ENCODE results near the gene VPS11. TPM values are rescaled to one million over a fixed set of nuclear protein-coding genes. Genes with fewer than 3 reads are reported as not detected.
A peak's percentile ranks its signal among the peaks of the same experiment; 100 is the strongest.

The VPS11 gene
- total RNA-seq, 2 donors from 2014 or later = 17.6 to 50.1 TPM

- Histone ChIP-seq H3K36me3 (replicated peaks in 1 of 2; ENCODE audit: insufficient read depth in 1 of 2, low read depth in 2 of 2) (peaks cover 0 to 10% of the 10 kb centered on the region in 2 donors), H3K4me3 (no peak overlapping the region), H3K9me3 (no peaks in the 10 kb centered on the region), H3K27me3 (no peaks in the 10 kb centered on the region), H3K4me1 (peaks cover 7% of the 10 kb centered on the region), H3K27ac (peak overlapping the region in 2 of 4 donors; percentile 7 to 56)
- WGBS, 2 donors = 63 to 72% methylated on average over 23 to 24 of the region's 24 CpGs
- TF ChIP-seq, protein P1, sequence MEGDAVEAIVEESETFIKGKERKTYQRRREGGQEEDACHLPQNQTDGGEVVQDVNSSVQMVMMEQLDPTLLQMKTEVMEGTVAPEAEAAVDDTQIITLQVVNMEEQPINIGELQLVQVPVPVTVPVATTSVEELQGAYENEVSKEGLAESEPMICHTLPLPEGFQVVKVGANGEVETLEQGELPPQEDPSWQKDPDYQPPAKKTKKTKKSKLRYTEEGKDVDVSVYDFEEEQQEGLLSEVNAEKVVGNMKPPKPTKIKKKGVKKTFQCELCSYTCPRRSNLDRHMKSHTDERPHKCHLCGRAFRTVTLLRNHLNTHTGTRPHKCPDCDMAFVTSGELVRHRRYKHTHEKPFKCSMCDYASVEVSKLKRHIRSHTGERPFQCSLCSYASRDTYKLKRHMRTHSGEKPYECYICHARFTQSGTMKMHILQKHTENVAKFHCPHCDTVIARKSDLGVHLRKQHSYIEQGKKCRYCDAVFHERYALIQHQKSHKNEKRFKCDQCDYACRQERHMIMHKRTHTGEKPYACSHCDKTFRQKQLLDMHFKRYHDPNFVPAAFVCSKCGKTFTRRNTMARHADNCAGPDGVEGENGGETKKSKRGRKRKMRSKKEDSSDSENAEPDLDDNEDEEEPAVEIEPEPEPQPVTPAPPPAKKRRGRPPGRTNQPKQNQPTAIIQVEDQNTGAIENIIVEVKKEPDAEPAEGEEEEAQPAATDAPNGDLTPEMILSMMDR (IDR thresholded peaks at IDR 0.05) = no peak
- TF ChIP-seq POLR2A (IDR thresholded peaks at IDR 0.05) = no peak
- intact Hi-C loops (cut with DNase I) = no loop called here
- DNase-seq = peak in 1 of 4 donors; percentile 58
- ATAC-seq = no peak
These were observed 48.0 kb downstream of the VPS11 start for GRCh38 chr11:119115484-119116234.

GRCh38 chr11:119116235-119116594 lies 48.6 kb downstream of the VPS11 start:
- peaks cover 0 to 6% of the 10 kb centered on the region in 2 donors for H3K36me3 ChIP-seq (replicated peaks in 1 of 2; ENCODE audit: insufficient read depth in 1 of 2, low read depth in 2 of 2)
- 83 to 84% methylated on average over 6 to 10 of the region's 10 CpGs for WGBS, 2 donors
- H3K27ac ChIP-seq = peak overlapping the region in 2 of 4 donors; percentile 7 to 56

GRCh38 chr11:119116601-119117000 lies 49.0 kb downstream of the VPS11 start:
- Histone ChIP-seq H3K9me3 (no peaks in the 10 kb centered on the region), H3K27me3 (no peaks in the 10 kb centered on the region), H3K4me1 (peaks cover 9% of the 10 kb centered on the region), H3K27ac (peak overlapping the region in 1 of 4 donors; percentile 56), H3K36me3 (replicated peaks in 1 of 2; ENCODE audit: insufficient read depth in 1 of 2, low read depth in 2 of 2) (peaks cover 0 to 4% of the 10 kb centered on the region in 2 donors), H3K4me3 (no peak overlapping the region)
- ATAC-seq (no peak), DNase-seq (no peak)
- TF ChIP-seq, protein P1 (IDR thresholded peaks at IDR 0.05) = no peak
- TF ChIP-seq POLR2A (IDR thresholded peaks at IDR 0.05) = no peak
- intact Hi-C loops (cut with DNase I) = no loop called here
- 66 to 75% methylated on average over 5 of the region's 5 CpGs for WGBS, 2 donors

More at GRCh38 chr11:119116235-119116594, 48.6 kb downstream of the VPS11 start:
- H3K27me3 ChIP-seq = no peaks in the 10 kb centered on the region
- TF ChIP-seq, protein P1 (IDR thresholded peaks at IDR 0.05) = no peak
- no peak for TF ChIP-seq POLR2A (IDR thresholded peaks at IDR 0.05)
- no peaks in the 10 kb centered on the region for H3K9me3 ChIP-seq
- peaks cover 9% of the 10 kb centered on the region for H3K4me1 ChIP-seq
- no peak overlapping the region for H3K4me3 ChIP-seq
- intact Hi-C loops (cut with DNase I) = no loop called here
- DNase-seq = no peak
- no peak for ATAC-seq

DNA sequence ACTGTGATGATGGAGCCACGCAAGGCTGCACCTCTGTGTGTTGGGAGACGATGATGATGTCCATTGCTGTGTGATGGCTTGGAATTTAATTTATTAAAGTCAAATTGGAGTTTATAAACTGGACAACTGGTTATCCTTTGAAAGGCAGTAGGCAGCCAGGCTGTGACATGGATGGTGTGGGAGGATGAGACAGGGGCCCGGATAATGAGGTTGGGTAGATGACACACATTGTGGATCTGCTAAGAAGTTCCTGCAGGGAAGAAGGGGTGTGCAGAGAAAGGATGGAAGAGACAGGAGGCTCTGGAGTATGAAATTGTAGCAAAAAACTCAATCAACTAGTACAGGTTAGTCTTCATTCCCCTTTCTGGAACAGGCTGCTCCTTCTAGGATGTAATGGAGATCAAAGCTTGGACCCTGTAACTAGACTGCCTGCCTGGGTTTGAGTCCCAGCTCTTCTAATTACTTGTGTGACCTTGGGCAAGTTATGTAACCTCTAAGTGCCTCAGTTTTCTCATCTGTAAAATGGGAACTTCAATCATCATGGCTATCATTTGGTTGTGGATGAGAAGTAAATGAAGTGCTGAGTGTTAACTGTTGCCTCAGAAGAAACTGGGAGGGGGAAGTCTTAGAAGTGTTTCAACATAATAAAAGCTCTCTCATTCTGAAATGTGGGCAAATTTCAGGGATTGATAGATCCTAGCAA lies 49.5 kb downstream of the VPS11 start:
- Histone ChIP-seq H3K36me3 (replicated peaks in 1 of 2; ENCODE audit: insufficient read depth in 1 of 2, low read depth in 2 of 2) (peaks cover 0 to 3% of the 10 kb centered on the region in 2 donors), H3K4me3 (no peak overlapping the region), H3K27me3 (no peaks in the 10 kb centered on the region), H3K4me1 (peaks cover 13% of the 10 kb centered on the region), H3K27ac (no peak overlapping the region), H3K9me3 (no peaks in the 10 kb centered on the region)
- WGBS, 2 donors = 91 to 99% methylated on average over 3 of the region's 3 CpGs
- TF ChIP-seq, protein P1 (IDR thresholded peaks at IDR 0.05) = no peak
- TF ChIP-seq POLR2A (IDR thresholded peaks at IDR 0.05) = no peak
- DNase-seq (no peak), ATAC-seq (no peak)
- intact Hi-C loops (cut with DNase I) = no loop called here
